ENCODE measurements around the gene STK32B.

STK32B gene

GRCh38 chr4:5371415-5372190 lies 320.3 kb downstream of the STK32B start:
- no peak for DNase-seq

- no peak for DNase-seq
Measured at GRCh38 chr4:5372198-5372597, 320.9 kb downstream of the STK32B start.

GRCh38 chr4:5373327-5373726 lies 322.0 kb downstream of the STK32B start:
- no peak for DNase-seq

GRCh38 chr4:5374592-5374991 lies 323.3 kb downstream of the STK32B start:
- DNase-seq, result no peak

- DNase-seq, result no peak
Measured at GRCh38 chr4:5374994-5375393, 323.7 kb downstream of the STK32B start.

GRCh38 chr4:5376015-5376414 lies 324.7 kb downstream of the STK32B start:
- DNase-seq, result no peak

GRCh38 chr4:5378002-5378401 lies 326.7 kb downstream of the STK32B start:
- no peak for DNase-seq

- DNase-seq, result no peak
Measured at GRCh38 chr4:5379895-5380294, 328.6 kb downstream of the STK32B start.

GRCh38 chr4:5381961-5382441 lies 330.7 kb downstream of the STK32B start:
- no peak for DNase-seq

- DNase-seq, result no peak
Measured at GRCh38 chr4:5383191-5383980, 332.1 kb downstream of the STK32B start.

GRCh38 chr4:5385741-5386311 lies 334.5 kb downstream of the STK32B start:
- DNase-seq, result no peak

GRCh38 chr4:5386921-5387320 lies 335.6 kb downstream of the STK32B start:
- no peak for DNase-seq

- DNase-seq, result no peak
Measured at GRCh38 chr4:5387457-5387856, 336.2 kb downstream of the STK32B start.

GRCh38 chr4:5389756-5390310 lies 338.6 kb downstream of the STK32B start:
- DNase-seq, result no peak

- DNase-seq, result no peak
Measured at GRCh38 chr4:5391492-5391891, 340.2 kb downstream of the STK32B start.

GRCh38 chr4:5393911-5394513 lies 342.7 kb downstream of the STK32B start:
- no peak for DNase-seq

- no peak for DNase-seq
Measured at GRCh38 chr4:5395781-5396180, 344.5 kb downstream of the STK32B start.

- no peak for DNase-seq
Measured at GRCh38 chr4:5398056-5398455, 346.8 kb downstream of the STK32B start.

GRCh38 chr4:5399124-5399523 lies 347.8 kb downstream of the STK32B start:
- DNase-seq, result no peak

GRCh38 chr4:5399790-5400421 lies 348.6 kb downstream of the STK32B start:
- no peak for DNase-seq

- no peak for DNase-seq
Measured at GRCh38 chr4:5403746-5404497, 352.6 kb downstream of the STK32B start.

GRCh38 chr4:5409237-5409636 lies 358.0 kb downstream of the STK32B start:
- no peak for DNase-seq
